ENCODE data around the gene KCNMB2. TPM values are rescaled to one million over a fixed set of nuclear protein-coding genes. Genes with fewer than 3 reads are reported as not detected.

The KCNMB2 gene
- total RNA-seq, 1 donor from 2014 or later: 0.27 TPM

- H3K4me3 Mint-ChIP-seq (ENCODE audit: unreplicated experiment): no peak overlapping the region
- no peak for TF ChIP-seq CTCF (IDR thresholded peaks at IDR 0.05)
These were observed 149.3 kb downstream of the KCNMB2 start for GRCh38 chr3:178685591-178685906.

GRCh38 chr3:178686826-178687225 lies 150.6 kb downstream of the KCNMB2 start:
- Mint-ChIP-seq H3K4me3 (ENCODE audit: unreplicated experiment) (no peak overlapping the region), H3K27ac (ENCODE audit: unreplicated experiment) (no peak overlapping the region), H3K36me3 (ENCODE audit: low read depth) (no peaks in the 10 kb centered on the region), H3K9me3 (ENCODE audit: low read depth) (peaks cover 11% of the 10 kb centered on the region), H3K27me3 (ENCODE audit: low read depth) (peaks cover 8% of the 10 kb centered on the region), H3K4me1 (ENCODE audit: low read depth) (no peaks in the 10 kb centered on the region)
- no peak for TF ChIP-seq CTCF (IDR thresholded peaks at IDR 0.05)
- no peak for DNase-seq (ENCODE audit: low spot score)

More at GRCh38 chr3:178685591-178685906, 149.3 kb downstream of the KCNMB2 start:
- H3K36me3 Mint-ChIP-seq (ENCODE audit: low read depth): no peaks in the 10 kb centered on the region
- peaks cover 9% of the 10 kb centered on the region for H3K27me3 Mint-ChIP-seq (ENCODE audit: low read depth)
- no peaks in the 10 kb centered on the region for H3K4me1 Mint-ChIP-seq (ENCODE audit: low read depth)
- peaks cover 6% of the 10 kb centered on the region for H3K9me3 Mint-ChIP-seq (ENCODE audit: low read depth)
- H3K27ac Mint-ChIP-seq (ENCODE audit: unreplicated experiment): no peak overlapping the region
- DNase-seq (ENCODE audit: low spot score): no peak

GRCh38 chr3:178690571-178690970 lies 154.3 kb downstream of the KCNMB2 start:
- no peak for DNase-seq (ENCODE audit: low spot score)
- H3K9me3 Mint-ChIP-seq (ENCODE audit: low read depth): peaks cover 20% of the 10 kb centered on the region

GRCh38 chr3:178699364-178699763 lies 163.1 kb downstream of the KCNMB2 start:
- no peak overlapping the region for H3K27ac Mint-ChIP-seq (ENCODE audit: unreplicated experiment)
- H3K4me1 Mint-ChIP-seq (ENCODE audit: low read depth): peaks cover 21% of the 10 kb centered on the region
- no peak overlapping the region for H3K4me3 Mint-ChIP-seq (ENCODE audit: unreplicated experiment)
- H3K9me3 Mint-ChIP-seq (ENCODE audit: low read depth): peaks cover 29% of the 10 kb centered on the region
- H3K27me3 Mint-ChIP-seq (ENCODE audit: low read depth): peaks cover 2% of the 10 kb centered on the region
- no peak for DNase-seq (ENCODE audit: low spot score)
- H3K36me3 Mint-ChIP-seq (ENCODE audit: low read depth): peaks cover 10% of the 10 kb centered on the region
- TF ChIP-seq CTCF (IDR thresholded peaks at IDR 0.05): no peak

More at GRCh38 chr3:178690571-178690970, 154.3 kb downstream of the KCNMB2 start:
- TF ChIP-seq CTCF (IDR thresholded peaks at IDR 0.05): no peak
- H3K4me1 Mint-ChIP-seq (ENCODE audit: low read depth): no peaks in the 10 kb centered on the region
- H3K27ac Mint-ChIP-seq (ENCODE audit: unreplicated experiment): no peak overlapping the region
- H3K36me3 Mint-ChIP-seq (ENCODE audit: low read depth): no peaks in the 10 kb centered on the region
- no peak overlapping the region for H3K4me3 Mint-ChIP-seq (ENCODE audit: unreplicated experiment)
- H3K27me3 Mint-ChIP-seq (ENCODE audit: low read depth): peaks cover 6% of the 10 kb centered on the region

- H3K9me3 Mint-ChIP-seq (ENCODE audit: low read depth): peaks cover 29% of the 10 kb centered on the region
- H3K4me3 Mint-ChIP-seq (ENCODE audit: unreplicated experiment): no peak overlapping the region
- no peak for TF ChIP-seq CTCF (IDR thresholded peaks at IDR 0.05)
- peaks cover 25% of the 10 kb centered on the region for H3K4me1 Mint-ChIP-seq (ENCODE audit: low read depth)
- H3K27ac Mint-ChIP-seq (ENCODE audit: unreplicated experiment): no peak overlapping the region
- peaks cover 10% of the 10 kb centered on the region for H3K36me3 Mint-ChIP-seq (ENCODE audit: low read depth)
- no peak for DNase-seq (ENCODE audit: low spot score)
- H3K27me3 Mint-ChIP-seq (ENCODE audit: low read depth): peaks cover 2% of the 10 kb centered on the region
These were observed 163.6 kb downstream of the KCNMB2 start for GRCh38 chr3:178699810-178700209.

All from chondrocyte (in vitro differentiated cells).